Germinal center (tissue), 1 donor: Measurements from ENCODE around the gene SH3RF3.

ENCODE experiments used
- DNase-seq: peaks from one replicate; pipeline ENCODE4 v3.0.0; 2012; ENCODE audit warnings: mixed read lengths, low spot score

The SH3RF3 gene

DNA sequence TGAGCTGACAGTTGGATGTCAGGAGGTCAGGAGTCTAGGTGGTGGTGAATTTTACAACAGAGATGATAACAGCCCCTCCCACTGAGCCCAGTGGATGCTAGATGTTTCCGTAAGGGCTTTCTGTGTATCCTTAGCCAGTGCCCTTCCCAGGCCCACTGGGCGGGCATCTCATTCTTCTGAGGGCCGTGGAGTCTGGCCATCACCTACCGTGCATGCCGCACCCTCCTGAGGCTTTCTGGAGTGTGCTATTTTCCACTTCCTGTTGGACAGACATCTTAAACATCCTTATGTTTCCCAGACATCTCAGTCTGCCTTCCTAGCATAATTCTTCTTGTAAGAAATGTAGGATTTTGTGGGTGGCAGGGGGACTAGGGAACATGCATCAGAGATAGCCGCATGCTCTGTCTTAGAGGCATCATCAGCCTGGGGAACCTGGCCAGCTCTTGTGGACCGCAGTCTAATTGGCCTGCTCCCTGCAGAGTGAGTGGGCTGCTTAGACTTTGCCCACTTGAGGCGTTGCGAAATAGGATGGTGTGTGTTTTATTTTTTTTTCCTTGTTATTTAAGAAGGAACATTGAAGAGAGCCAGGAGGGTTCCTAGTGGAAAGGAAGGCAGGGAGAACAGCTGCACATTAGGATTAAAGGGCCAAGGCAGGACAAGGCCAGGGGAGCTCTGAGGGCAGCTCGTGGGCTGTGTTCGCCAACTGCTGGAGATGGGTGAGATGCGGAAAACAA lies 135.8 kb downstream of the SH3RF3 start:
- no peak for DNase-seq

DNA sequence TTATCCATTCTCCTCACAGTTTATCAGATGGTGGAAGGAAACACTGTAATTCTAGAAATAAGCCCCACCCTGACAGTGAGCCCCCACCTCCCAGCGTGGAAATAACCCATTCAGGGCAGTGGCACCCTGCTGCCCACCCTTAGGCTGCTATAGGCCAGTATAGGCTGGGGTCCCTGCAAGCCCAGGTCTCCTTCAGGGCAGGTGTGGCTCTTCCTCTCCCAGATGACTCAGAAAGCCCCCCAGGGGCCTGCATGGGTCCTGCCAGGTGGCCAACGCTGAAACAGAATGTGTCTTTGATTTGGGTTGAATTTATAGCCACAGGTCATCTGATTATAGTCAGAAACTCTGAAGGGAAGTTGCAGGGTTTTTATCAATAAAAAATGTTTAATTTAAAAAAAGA lies 136.4 kb downstream of the SH3RF3 start:
- DNase-seq = no peak

DNA sequence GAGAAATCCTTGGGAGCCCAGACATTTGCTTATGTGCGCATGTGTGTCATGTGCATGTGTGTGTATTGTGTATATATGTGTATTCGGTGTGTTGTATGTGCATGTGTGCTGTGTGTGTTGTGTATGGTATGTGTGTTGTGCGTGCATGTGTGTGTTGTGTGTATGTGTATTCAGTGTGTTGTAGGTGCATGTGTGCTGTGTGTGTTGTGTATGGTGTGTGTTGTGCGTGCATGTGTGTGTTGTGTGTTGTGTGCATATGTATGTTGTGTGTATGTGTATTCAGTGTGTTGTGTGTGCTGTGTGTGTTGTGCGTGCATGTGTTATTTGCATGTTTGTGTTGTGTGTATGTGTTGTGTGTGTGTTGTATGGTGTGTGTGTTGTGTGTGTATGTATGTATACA lies 136.9 kb downstream of the SH3RF3 start:
- DNase-seq = no peak

DNA sequence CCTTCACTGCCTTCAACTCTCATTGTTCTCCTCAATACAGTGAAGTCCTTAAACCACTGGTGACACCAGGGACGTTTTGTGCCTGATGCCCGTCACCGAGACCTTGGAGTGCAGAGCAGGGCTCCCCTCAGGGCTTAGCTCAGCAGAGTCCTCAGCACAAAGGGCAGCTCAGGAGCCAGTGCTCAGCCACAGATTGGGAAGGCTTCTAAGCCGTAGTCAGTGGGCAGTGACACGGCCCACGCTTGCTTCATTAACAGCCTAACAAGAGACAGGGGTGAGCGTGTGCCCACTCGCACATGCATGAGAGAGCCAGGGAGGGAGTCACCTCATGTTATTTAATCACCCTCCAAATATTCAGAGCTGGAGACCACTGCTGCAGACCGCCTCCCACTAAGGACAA lies 137.5 kb downstream of the SH3RF3 start:
- no peak for DNase-seq

DNA sequence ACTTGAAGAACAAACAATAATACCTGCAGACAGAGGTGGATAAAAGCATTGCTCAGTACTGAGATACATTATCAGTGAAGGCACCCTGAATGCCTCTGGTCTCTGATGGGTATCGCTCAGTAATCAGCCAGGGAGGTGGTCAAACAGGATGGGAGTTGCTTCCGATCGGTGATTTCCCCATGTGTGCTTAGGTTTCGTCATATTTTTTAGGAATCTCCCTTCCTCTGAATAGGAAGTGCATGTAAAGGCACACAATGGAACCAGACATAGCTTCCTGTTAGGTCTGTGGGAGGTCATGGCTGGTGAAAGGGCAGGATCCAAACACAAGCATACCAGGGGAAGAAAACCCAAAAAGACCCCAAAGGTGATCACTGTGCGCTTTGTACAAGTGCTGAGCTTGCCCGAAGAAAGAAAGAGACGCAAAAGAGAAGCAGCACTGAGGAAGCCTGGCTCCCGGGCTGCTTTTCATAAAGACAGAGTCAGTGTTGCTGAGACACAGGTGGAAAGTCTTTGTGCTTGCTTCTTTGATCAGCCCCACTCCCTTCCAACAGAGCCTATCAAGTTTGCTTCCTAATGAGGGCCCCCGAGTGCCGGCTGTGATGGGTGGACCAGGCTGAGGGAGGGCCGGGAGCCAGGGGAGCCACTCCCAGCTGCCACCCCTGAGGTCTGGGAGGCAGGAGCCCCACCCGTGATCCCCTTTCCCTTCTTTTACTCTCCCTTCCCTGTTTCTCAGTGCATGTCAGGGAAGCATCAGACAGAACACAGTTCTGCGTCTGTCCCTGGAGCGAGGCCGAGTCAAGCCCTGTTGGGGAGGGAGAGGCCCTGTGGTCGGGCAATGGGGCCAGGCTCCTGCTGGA lies 138.2 kb downstream of the SH3RF3 start:
- no peak for DNase-seq

DNA sequence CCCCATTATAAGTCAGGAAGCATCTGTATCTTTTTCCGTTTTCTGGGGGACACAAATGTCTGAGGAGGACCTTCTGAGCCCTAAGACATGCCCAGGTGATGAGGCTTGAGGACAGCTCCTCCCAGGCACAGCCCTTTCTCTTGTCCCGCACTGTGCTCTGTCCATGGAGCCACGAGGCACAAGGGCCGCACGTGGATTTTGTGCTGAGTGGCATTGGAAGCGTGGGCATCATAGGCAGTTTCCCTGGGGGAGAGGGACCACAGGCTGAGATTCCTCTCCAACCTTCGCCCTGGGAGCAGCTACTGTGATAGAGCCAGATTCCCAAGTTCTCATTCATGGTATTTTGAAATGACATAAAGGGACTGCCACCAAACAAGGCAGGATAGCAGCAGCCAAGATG lies 139.9 kb downstream of the SH3RF3 start:
- no peak for DNase-seq

DNA sequence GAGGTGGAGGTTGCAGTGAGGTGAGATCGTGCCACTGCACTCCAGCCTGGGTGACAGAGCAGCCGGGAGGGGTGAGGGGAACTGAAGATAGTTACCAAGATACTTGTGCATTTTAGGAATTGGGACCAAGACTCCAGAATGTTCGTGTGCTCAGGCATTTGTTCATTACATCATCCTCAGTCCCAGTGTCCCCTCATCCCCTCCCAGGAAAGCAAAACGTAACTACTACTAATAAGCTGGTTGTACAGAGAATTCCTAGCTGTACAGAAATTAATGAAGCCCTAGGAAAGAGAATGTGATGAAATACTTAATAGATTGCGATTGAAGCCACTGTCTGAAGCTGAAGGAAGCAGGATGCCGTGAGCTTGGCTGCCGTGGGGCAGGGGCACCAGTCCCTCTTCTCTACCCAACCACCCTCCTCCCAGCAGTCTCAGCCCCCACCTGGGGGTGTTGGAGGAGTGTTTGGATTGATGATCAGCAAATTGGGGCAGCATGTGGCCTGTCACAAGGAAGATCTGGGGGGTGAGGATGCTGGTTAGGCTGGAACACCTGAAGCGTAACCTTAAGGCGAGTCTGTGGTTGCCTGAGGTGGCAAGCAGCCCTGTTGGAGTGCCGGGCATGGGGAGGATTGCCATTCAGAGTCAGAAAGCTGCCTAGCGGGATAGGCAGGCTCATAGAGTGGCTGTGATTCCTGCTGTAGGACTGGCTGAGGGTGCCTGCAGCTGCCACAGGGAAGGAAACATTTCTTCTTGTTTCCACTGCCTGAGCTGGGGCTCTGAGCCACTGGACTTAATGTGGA lies 140.9 kb downstream of the SH3RF3 start:
- DNase-seq = no peak

DNA sequence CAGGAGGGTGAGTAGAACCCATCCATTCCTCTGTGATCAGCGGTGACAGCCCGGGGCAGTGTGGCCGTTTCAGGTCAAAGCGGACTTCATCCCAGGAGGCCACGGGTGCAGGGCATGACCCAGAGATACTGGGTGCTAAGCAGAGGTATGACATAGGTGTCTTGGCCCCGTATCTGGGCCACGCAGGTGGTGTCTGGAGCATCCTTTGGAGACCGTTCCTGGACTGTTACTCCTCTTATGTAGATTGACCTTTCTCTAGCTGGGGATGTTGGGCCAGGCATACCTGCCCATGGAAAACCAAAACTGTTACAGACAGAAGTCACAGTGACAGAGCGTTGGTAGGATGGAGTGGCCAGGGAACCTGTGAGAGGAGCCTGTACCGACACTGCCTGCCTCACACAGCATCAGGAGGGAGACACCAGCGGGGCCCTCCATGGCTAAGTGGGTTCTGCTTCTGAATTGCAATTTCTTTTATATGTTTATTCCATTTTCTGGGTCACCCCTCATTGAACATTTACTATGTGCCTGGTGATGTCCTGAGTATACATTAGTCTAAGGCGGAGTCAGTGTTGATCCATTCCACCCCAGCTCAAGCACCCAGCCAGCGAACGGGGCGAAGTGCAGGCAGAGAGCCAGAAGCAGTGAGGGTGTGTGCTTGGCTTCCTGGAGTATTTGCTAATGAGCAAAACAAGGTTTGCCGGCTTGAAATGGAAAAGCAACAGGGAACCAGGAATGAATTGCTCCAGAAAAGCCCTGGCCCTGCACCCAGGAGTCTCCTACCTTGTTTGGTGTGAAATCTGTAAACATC lies 141.7 kb downstream of the SH3RF3 start:
- DNase-seq = no peak

DNA sequence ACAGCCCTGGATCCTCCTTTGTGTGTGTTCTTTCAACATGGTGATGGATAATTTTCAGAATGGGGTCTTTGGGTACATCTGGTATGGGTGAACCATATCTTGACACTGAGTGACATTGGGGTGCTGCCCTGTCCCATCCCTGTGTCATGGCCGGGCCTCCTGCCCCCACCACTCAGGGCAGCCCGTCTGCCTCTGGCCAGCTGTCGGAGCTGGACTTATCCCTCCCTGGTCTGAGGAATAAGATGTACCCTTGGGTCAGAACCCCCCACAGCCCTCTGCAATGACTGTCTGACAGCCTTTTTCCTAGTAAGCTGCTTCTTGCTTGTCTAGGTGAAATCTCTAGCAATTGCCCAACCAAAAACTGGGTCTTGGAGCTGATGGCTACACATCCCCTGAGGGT lies 142.9 kb downstream of the SH3RF3 start:
- no peak for DNase-seq

DNA sequence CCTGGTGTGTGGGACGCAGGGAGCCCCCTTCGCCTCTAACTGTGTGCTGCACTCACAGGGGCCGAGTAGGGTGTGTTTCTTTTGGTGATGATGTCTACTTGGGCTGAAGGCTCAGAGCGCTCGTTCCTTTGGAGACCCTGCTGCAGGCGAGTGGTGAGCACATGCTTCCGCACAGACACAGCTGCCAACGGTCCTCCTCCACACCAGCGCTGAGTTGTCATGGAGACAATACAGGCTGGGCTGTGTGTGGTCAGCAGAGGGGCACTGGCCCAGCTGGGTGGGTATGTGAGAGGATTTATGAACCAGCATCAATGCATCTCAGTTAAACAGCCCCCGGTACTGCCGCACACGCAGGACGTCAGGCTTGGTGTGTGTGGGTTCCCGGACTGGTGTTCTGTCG lies 143.5 kb downstream of the SH3RF3 start:
- DNase-seq = no peak

DNA sequence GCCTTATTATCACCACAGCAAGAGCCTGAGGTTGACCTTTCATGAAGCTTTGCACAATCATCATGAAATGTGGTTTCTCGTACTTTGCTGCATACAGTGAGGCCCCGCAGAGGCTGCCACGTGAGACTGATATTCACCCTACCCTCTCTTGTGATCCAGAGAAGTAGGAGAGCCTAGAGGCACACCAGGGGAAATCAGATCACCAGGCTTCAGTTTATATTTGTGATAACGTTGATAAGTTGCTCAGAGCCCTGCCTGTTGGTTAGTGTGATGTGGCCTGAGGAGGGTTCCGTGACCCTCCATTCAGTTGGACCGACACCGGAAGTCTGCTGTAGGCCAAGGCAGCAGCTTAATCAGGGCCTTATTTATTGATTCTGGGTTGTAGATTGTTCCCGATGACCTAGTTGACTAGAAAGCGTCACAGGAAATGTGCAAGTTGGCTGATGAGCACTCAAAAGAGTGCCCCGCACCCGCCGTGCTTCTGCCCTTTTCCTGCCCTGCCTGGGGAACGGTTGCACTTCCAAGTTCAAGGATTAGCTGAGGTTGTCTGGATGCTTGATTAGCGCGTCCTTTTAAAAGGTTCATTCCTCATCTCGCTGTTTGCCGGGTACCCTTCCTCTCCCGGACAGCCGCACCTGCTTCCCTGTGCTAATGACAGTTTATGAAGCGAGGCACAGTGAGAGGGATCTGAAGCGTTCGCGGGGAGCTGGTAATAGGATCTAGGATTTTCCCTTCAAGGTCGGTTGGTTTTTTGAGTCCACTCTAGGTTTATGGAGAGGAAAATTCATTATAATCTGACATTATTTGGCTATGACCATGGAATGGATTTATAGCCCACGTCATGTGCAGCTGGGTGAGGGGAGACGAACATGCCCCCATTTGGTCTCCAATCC lies 146.4 kb downstream of the SH3RF3 start:
- no peak for DNase-seq

DNA sequence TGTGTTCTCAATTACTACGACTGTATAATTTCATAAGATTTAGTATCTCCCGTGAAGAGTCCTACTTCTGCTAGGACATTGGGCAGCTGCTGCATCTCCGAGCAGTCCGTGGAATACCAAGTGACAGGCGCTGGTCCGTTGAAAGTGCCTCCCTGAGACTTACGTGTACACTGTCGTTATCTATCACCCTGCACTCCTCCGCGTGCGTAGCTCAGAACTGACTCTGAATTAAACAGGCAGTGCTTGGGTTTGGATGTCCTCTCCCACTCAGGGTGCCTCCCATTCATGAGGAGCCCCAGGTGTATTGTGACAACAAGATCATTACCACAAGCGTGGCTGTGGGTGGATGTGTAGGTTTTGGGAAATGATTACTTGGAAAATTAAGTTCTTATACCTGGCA lies 148.4 kb downstream of the SH3RF3 start:
- no peak for DNase-seq

DNA sequence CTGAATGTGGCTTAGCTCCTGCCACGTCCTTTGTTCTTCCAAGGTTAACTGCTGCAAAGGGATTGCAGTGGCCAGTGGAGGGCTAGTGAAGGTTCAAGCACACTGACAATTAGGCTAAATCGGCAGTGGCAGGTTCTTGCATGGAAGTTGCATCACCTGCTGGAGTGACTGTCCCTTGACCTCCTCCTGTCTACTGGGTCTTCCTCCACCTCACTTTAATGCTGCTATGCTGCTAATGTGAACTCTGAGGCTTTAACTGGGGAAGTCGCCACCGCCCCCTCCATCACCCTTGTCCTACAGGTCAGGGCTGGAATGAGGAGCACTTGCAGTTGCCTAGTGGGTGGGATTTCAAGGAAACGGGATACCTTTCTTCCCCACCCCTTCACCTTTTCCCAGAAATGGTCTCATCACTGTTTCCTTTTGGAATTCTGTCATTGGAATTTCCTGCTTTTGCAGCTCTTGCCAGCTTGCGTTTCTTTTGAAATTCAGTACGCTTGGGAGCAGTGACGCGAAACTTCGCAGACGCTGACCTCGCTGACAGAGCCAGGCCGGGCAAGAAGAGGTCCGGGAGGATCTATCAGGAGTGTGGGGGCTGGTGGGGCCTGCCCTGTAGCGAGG lies 150.3 kb downstream of the SH3RF3 start:
- DNase-seq = no peak

DNA sequence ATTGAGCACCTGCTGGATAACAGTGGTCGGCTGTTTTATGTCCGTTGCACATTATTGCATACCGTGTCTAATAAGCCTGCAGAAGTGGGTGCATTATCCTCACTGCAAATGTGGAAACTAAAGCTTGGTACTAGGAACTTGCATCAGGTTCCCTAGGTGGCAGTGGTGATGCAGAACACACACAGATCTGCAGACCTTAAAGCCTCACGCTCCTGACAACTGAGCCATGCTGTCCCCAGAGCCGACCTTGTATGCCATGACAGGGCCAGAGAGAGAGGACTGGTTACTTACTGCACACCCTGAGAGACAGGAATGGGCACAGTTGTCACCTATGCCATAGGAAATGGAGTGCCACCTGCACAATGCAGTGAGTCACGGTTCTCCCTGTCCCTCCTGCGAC lies 151.8 kb downstream of the SH3RF3 start:
- DNase-seq = no peak

DNA sequence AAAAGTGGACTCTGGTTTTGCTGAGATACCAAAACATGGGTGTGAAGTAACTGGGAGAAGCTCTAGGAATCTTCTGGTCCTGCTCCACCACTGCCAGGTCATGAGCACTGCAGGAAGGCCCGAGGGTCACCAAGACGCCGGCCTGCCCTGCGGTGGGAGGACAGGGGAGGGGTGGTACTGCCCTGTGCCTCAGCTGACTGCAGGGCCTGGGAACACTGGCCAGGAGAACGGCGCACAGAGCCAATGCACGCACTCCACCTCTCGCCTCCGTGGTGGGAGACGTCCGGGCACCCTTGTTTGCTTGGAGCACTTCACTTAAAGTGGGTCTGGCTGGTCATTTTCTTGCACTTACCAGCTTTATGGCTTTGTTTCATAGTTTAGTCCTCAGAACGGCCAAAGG lies 153.4 kb downstream of the SH3RF3 start:
- no peak for DNase-seq

DNA sequence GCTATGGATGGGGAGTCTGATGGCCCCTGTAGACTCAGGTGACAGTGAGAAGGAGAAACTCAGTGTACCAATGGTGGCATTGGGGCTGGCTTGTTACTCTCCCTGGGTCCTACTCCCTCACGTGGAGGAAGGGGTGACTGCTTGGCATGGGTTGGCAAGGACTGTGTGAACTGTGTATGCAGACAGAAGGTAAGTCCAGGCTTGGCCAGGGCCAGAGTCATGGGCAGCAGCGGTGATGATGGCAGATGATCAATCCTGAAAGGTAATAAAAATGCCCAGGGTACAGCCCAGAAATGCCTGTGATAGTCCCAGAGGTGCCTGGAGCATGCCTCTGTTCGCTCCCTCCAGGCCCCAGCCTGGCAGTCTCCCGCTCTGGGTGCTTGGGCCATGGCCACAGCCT lies 153.9 kb downstream of the SH3RF3 start:
- no peak for DNase-seq

DNA sequence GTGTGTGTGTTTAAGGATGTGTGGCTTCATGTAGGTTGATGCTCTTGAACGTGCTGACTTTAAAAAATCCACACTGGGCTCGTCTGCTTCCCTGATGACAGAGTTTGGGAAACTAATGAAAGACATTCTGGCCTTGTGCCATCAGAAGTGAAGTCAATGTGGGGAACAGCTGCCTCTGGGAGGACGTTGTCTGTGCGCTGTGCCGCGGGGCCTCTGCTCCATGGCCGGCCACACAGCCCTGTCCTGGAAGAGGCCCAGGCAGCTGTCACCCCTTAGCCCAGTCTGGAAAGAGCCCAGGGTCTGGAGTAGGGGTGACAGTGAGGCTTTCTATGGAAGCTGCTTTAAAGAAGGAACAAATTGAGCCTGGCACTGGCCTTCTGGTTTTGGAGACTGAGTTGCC lies 155.8 kb downstream of the SH3RF3 start:
- DNase-seq = no peak

DNA sequence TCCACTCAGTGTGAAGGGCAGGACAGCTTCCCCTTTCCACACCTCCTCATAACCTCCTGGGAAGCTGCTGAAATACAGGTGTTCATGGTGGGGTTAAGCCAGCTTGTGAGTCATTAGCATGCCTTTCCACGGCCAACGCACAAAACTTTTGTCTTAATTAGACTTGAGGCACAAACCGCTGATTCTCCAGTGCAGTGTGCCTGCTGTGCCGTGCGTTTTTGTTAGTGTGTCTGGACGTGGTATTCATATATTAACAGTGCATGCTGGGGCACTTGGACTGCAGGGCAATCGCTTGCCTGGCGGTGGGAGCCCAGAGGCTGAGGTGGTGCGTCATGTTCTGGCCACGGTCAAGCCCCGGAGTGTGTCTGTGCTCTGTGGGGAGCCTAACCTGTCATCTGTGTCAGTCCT lies 156.2 kb downstream of the SH3RF3 start:
- DNase-seq = no peak

DNA sequence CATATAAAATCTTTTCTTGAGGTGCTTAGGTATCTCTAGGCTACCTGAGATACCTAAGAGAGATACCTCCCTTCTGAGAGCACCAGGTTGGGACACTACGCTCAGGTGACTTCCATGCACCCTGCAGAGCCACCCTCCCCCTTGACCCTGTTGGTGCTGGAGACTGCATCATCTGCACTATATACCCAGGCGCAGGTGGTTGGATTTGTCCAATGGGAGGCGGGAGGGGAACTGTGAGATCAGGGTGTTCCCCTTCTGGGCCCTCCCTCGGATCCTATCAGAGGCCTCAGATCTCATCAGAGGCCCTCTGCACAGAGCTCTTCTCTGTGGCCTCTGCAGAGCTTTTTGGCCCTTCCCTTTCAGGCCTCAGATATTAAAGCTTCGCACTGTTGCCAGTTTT lies 158.4 kb downstream of the SH3RF3 start:
- no peak for DNase-seq

DNA sequence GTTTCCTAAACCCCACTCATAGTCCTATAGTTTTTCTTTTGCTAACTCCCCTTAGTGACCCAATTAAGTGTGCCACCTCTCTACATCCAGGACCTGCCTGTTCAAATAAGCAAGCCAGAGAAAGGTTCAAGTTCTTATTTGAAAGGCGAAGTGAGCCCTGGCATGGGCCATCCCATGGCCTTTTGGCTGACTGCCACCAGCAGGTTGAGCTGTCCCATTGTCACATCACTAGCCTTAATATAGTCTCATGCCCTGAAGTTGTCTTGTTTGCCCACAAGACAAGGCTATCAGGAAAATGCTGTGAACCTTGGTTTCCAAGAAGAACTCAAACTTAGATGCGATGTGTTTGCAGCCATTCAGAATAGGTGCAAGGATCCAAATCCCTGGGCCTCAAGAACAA lies 158.8 kb downstream of the SH3RF3 start:
- no peak for DNase-seq
